GM18520 (cell line): Measurements from ENCODE around the gene SERPINA6.
"Not testable (repeated sequence)": the region's sequence is repeated elsewhere in the genome, so short reads cannot be mapped to it uniquely, and the experiment has no call there.

Experiments
- ATAC-seq: cut with Tn5 transposase; IDR thresholded peaks from one replicate; pipeline ENCODE4 v1.9.1; 2021; ENCODE audit not compliant: unreplicated experiment

SERPINA6 gene

DNA sequence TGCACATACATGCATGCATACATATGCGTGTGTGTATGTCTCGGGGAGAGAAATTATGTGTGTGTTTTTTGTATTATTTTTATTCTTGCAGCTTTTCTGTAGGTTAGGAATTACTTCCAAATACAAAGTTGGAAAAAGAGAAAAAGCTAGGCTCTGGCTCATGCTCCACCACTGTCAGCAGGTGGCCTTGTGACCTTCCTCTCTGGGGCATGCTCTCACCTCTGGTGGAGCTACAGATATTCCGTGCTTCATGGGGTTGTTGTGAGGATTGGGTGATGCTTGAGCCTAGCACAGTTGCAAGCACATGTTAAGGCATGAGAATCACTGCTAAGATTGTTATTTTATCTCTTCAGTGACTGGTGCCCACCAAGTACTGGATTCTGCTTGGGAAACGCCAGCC is 6.7 kb upstream of the SERPINA6 start:
- no peak for ATAC-seq

DNA sequence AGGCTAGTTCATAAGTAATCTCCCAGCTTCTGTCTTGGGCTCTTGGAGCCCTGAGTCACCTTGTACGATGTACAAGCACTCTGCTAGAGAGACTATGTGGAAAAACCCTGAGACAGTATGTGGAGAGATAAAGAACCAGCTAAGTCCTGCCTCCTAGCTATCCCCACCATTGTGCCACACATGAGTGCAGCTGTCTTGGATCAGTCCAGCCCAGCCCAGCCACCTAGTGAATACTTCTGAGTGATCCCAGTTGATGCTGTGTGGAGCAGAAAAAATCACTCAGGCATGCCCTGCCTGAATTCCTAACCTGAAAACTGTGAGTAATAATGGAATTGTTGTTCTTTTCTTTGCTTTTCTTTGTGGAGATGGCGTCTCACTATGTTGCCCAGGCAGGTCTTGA is 5.1 kb upstream of the SERPINA6 start:
- no peak for ATAC-seq

DNA sequence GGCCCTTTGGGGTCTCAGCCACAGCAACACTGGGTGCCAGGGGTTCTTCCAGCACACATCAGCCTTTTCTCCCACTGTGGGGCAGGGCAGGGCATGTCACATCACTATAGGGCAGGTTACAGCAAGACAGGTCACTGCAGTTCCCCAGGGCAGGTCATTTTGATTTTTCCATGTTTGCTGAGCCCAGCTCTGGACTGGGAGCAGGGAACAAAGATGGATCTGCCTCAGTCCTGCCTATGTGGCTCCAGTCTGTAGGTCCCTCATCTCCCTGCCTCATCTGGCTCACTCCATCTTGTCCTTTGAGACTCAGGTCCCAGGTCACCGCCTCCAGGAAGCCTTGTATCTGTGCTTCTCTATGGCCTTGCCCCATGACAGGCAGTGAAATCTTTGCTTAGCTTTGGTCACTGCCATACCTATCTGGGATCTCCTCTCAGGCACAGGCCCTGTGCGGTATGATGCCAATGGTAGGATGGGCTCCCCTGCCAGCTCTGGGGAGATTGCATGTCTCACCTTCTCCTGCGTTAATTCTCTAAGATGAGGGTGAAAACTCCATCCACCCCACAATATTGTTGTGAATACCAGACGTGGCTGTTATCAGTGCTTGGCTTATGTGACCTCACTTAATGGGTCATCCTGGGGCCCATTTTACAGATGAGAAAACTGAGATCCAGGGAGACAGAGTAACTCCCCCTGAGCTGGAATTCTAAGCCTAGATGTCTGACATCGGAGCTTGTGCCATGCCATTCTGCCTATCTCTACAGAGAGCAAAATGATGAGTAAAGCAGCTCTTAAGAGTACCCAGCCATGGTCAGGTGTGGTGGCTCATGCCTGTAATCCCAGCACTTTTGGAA is 1.5 kb downstream of the SERPINA6 start:
- ATAC-seq: no peak

DNA sequence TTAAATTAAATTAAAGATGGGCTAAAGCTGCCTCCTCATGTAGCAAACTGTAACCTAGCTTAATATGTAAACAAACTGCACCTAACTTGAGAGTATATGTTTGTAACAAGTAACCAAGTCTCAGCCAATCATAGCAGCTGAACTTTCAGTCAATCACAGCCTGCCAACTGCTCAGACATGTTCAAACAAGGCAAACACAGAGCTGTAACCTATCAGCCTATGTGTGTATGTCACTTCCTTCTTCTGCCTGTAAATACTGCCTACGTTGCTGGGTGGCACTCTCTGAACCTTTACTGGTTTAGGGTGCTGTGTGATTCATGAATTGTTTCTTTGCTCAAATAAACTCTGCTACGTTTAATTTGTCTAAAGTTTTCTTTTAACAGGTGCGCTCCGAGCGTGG is 2.9 kb downstream of the SERPINA6 start:
- ATAC-seq: no peak

DNA sequence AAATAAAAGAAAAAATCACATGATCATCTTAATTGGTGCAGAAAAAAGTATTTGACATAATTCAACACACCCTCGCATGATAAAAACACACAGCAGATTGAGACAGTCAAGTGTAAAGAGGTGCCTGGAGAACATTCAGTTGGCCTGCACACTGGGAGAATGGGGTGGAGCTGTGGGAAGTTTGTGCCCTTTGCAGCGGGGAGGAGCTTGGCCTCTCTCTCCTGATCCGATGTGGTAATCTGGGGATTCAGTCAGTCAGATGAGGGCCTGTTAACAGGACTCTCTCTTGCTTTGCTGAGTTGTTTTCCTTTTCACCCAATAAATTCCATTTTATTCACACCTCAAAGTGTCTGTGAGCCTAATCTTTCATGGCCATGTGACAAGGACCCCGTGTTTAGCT is 5.9 kb downstream of the SERPINA6 start:
- ATAC-seq: no peak

DNA sequence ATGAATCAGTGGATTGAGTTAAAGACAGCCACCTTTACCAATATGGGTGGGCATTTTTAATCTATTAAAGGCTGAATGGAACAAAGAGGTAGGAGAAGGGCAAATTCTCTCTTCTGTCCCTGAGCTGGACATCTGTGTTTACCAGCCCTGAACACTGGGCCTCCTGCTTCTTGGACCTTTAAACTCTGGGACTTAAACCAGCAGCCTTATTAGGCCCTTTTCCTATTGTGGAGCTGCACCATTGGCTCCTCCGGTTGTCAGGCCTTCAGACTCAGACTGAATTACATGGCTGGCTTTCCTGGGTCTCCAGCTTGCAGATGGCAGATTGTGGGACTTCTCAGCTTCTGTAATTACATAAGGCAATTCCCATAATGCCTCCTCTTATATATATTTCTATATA is 6.4 kb downstream of the SERPINA6 start:
- no peak for ATAC-seq

DNA sequence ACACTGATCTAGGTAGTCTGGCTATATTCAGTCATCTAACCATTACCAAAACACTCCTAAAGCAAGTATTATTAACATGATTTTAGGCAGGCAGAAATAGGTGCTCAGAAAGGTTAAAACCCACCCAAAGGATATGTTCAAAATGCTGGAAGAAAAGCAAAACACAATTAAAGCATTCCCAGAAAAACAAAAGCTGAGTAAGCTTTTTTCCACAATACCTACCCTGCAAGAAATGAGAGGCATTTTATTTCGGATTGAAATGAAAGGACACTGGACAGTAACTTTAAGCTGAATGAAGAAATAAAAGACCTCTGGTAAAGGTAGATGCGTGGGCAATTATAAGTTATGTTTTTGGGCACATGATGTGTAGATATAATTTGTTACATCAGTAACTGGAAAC is 8.2 kb downstream of the SERPINA6 start:
- no peak for ATAC-seq

DNA sequence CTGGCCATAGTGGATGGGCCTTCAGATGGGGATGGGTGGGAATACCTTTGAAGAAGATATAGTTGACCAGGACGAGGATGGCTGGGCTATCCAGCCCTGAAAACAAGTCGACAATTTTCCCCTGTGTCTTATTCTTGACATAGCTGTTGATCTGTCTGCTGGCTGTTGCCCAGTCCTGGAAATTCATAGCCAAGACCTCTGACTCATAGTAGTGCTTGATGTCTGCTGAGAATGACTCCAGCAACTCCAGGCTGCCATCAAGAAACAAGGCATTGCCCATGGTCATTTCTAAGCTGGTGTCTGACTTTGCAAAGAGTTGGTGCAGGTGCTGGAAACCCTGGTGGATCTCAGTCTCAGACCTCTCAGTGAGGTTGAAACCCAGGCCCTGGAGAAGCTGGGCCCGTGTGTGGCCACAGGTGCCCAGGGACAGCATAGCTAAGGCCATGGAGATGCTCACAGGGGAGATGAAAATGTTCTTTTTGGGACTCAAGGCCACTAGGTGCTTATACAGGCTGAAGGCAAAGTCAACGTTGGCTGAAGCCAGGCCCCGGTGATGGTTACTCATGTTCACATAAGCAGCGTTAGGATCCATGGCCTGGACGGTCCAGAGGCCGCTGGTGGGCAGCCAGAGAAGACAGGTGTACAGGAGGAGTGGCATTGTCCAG is 9.0 kb downstream of the SERPINA6 start:
- no peak for ATAC-seq

DNA sequence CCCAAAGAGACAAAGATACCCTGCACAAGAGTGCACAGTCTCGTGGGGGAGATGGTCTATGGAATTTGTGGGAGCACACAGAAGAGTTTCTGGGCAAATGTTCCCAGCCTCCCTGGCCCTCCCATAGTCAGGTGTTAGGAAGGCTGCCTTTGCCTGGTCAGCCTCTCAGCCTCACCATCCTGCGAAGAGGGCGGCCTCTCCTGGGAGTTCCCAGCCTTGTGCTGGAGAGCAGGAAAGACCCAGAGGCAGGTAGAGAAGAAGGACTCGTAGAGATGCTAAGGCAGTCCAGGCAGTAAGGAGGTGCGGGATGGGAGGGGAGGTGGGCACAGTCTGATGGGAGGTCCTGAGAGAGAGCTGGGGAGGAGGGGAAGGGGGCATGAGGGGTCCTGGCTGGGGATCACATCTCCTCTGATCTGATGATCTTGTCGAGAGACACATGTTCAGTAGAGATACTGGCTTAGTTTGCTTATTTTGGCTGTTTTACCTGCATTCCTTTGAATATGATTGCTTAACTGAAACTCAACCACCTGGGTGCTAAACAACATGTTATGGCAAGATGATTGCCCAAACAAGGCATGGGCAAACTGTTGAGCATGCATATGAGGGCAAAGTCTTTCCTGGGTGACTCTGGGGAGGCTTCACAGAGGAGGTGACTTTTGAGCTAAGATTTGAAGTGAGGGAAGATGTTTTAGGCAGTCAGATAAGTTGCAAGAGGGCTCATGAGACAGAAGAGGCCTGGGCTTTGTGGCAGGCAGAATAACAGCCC is 10.5 kb downstream of the SERPINA6 start:
- no peak for ATAC-seq

DNA sequence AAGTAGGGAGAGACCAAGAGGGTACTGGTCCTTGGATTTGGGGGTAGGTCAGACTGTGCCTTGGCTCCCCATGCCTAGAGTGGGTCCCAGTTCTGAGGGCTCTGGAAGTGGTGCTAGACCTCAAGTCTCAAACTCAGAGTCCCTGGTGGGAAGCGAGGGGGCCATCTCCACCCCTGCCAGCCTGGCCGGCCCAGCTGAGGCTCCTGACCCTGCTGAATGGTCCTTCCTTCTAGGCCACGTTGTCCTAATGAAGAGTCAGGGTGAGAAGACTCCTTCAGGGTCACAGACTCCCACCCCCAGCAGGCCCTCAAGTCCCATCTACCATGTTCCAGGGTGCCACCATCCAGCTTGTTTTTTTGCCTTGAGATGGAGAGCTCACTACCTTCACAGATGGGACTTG is 12.9 kb downstream of the SERPINA6 start:
- ATAC-seq: no peak

DNA sequence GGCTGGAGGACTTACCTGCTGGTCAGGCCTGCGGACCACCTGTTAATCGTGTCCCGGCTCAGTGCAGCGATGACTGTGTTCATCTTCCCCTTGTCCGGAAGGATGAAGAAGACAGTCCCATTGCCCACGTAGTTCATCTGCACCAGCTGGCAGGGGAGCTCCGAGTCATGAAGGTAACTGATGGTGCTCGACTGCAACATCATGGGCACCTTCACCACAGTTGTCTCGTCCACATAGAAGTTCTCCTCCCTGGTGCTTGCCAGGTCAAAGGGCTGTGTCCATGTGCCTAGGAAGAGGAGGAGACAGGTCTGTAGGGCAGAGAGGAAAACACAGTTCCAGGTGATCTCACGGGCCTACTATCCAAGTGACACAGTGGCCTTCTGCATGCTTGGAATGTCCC is 13.4 kb downstream of the SERPINA6 start:
- ATAC-seq: no peak

DNA sequence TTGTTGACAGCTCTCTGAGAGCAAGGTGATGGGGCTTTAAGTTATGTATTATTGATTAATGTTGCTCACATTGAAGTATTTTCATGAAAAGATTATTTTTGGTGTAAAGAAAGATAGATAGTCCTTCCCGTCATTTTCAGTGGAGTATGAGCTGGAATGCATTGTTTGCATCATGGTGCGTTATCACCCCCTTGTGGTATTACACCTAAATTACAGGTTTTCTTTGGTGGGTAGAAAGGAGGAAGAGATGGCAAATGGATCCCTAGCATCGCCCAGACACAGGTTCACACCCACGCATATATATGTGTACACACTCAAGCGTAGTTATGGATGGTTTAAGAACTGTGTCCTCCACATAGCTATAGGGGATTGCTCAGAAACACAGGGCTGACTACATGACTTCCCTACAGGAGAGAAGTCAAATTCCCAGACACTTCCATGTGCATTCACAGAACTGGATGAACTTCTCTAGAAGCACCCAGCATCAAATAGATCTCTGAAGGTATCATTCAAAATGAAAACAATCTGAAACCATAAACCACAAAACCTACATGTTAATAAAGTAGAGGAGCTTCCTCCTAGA is 15.6 kb downstream of the SERPINA6 start:
- no peak for ATAC-seq

DNA sequence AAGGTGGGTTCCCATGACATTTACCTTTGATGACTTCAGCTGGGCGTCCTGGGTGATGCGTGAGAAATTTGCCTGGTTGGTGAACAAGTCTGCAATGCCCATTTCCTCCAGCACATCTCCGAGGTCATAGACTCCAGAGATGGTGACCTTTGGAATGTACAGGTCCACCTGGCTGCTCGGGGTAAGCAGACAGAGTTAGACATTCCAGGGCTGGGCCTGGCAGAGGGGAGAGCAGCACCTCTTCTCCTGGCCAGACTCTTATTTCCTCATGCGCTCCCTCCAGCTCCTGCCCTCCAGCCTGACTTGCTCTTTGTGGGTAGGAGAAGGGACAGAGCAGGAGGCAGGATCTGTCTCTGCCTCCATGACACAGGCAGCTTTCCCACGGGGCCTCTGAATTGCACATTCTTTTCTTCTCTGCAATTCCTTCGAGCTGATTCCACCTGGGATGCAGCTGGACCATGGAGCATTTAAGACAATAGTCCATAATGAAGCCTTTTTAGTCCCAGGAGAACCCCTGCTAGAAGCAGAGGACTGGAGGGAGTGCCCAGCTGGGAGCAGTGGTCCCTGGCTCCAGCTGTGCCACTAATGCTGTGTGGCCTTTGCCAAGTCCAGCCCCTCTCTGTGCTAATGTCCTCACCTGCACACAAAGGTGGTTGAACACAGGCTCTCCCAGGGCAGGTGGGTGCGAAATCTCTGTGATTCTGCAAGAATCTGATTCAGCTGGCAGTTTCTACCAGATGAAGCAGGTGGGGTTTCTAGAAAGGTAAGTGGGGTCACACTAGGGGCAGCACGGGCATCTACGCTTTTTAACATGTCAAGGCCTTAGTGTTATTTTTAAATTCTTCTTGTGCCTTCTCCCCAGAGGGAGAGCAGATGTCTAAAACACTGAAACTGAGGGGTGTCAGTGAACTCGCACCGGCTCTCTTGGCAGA is 16.8 kb downstream of the SERPINA6 start:
- ATAC-seq: no peak

DNA sequence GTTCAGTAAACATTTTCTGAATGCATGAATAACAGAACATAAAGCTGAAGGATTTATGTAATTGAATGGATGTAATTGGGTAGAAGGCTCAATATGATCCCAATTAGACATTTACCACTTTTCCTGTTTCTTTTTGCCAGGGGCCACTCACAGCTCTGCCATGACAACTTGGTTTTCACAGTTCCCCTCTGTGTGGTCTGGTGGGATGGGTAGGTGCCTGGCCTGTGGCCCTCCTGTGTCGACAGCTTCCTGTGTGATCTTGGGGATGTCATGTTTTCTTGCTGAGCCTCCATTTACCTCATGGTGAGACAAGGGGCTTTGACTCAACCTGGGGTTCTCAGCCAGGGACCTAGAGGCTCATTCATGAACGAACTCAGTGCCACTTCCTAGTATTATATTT is 17.5 kb downstream of the SERPINA6 start:
- ATAC-seq: no peak

DNA sequence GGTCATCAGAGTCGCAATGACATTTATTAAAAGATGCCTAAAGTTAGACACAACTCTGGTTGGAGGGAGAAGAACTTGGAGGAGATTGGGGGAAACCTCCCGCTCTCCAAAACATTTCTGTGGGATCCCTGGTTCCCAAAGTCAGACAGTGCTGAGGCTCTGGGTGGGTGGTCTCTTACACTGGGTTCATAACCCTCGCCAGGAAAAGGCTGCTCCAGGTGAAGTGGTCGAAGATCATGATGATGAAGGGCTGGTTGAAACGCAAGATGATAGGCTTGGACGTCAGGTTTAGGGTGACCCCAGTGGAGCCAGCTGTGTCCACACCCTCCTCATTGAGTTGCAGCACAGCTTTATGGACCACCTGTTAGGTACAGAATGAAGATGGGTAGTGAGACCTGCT is 18.9 kb downstream of the SERPINA6 start:
- no peak for ATAC-seq

DNA sequence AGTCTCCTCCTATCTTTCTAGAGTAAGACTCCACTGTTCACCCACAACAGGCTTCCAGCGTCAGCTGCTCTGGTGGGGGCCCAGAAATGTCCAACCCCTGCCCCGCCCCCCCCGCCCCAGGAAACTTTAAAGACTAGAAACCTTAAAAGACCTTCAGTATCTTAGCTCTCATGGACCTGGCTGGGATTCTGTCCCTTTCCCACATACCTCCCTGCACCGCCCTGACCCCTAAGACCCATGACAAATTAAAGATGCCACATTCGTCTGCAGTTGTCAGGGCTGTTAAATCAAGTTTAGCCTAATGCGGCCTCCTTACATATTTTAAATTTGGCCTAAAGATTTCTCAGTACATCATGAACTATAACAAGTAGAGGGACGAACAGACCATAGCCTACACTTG is 20.0 kb downstream of the SERPINA6 start:
- ATAC-seq: no peak

DNA sequence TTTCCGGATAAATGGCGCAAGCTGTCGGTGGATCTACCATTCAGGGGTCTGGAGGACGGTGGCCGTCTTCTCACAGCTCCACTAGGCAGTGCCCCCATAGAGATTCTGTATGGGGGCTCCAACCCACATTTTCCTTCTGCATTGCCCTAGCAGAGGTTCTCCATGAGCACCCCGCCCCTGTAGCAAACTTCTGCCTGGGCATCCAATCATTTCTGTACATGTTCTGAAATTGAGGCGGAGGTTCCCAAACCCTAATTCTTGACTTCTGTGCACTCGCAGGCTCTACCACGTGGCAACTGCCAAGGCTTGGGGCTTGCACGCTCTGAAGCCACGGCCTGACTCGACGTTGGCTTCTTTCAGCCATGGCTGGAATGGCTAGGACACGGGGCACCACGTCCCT is 25.0 kb downstream of the SERPINA6 start:
- ATAC-seq: no peak

DNA sequence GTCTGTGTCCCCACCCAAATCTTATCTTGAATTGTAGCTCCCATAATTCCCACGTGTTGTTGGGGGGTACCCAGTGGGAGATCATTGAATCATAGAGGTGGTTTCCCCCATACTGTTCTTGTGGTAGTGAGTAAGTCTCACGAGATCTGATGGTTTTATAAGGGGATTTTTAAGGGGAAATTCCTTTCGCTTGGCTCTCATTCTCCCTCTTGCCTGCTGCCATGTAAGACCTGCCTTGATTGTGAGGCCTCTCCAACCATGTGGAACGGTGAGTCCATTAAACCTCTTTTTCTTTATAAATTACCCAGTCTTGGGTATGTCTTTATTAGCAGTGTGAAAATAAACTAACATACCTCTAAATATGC is 27.0 kb downstream of the SERPINA6 start:
- ATAC-seq: not testable (repeated sequence)

DNA sequence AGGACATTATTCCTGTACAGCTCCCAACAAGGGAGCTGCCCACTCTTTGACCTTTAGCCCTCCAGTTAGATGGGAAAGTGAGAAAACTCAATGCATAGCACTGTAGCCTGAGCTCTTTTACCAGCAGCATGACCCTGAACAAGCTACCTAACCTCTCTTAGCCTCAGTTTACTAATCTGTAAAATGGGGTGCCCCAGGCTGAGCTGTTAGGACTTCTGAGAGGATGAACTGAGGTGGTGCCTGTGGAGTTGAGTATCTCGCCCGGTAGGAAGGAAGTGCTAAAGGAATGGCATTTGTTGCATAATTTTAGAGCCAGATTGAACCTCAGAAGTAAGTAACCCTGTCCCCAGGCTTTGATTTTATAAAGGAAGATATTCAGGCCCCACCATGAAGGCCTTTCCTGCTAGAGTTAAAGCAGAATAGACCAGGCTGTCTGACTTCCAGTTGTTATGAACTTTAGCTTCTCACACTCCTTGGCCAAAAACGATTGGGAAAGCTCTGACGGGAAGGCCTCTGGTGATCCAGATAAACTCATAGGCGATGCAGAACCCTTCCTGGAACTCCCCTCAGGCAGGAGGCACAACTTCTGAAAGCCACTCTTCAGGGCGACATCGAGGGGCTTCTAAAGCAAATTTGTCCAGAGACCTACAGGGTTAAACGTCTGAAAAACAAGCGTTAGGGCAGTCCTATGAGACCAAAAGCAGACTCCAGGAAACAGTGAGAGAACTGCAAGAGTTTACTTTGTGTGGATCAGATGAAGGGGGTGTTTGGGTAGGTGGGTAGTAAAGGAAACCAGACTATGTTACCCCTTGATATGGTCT is 27.6 kb downstream of the SERPINA6 start:
- no peak for ATAC-seq

DNA sequence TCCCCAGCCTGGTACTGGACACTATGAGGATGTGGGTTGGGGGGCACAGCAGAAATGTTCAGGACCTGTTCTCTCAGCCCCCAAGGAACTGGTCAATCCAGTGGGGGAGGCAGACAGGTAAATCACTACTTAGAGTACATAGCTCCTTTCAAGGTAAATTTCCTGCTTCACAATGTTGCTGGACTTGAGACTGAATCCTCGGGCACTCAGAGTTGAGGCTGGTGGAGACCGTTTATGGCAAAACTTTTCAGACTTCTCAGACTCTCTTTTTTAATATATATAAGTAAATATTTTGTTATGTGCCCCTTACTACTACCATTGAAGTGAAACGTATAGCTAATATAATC is 29.6 kb downstream of the SERPINA6 start:
- no peak for ATAC-seq
